HL-60 (cell line): ENCODE results near the gene KRI1.

Experiments
- DNase-seq, 2 experiments: peaks; one replicate each; pipeline ENCODE4 v3.0.0-alpha.2; 2010 to 2020; ENCODE audit warnings: low read depth in 1 of 2, low spot score in 1 of 2
- H3K27ac ChIP-seq: fragments of 250-450 bp; sonication (Bioruptor Pico); replicated peaks from 2 replicates; pipeline ENCODE4 v1.5.1; 2020; ENCODE audit warnings: mild to moderate bottlenecking, moderate library complexity
- H3K27me3 ChIP-seq: fragments of 250-450 bp; sonication (Bioruptor Pico); 2 replicates; pipeline ENCODE4 v1.5.1; 2021; ENCODE audit warnings: mild to moderate bottlenecking, moderate library complexity; ENCODE audit not compliant: insufficient read depth, poor library complexity, severe bottlenecking
- H3K4me3 ChIP-seq: replicated peaks from 2 replicates; pipeline ENCODE4 v1.5.1; 2011; ENCODE audit warnings: mild to moderate bottlenecking, control low read depth, low read length; ENCODE audit not compliant: insufficient read depth
- CTCF ChIP-seq: IDR thresholded peaks from one replicate; pipeline ENCODE4 v1.5.1; 2011; ENCODE audit warnings: low read length, control low read depth, inconsistent platforms; ENCODE audit not compliant: insufficient read depth
- GABPA ChIP-seq: IDR thresholded peaks from 2 replicates; pipeline ENCODE4 v1.6.1; 2012; ENCODE audit warnings: low read depth
- POLR2AphosphoS5 ChIP-seq: IDR thresholded peaks from 2 replicates; pipeline ENCODE4 v1.6.1; 2012; ENCODE audit warnings: low read depth
- SPI1 ChIP-seq: IDR thresholded peaks from 2 replicates; pipeline ENCODE4 v1.6.1; 2012; ENCODE audit warnings: low read depth, mild to moderate bottlenecking, borderline replicate concordance
- long read RNA-seq: library from polyadenylated mRNA; unstranded; transcript quantifications from one replicate; pipeline ENCODE4 v2.0.0, GENCODE V29; 2020
- TF ChIP-seq, protein P1 (sequence below): IDR thresholded peaks from 2 replicates; pipeline ENCODE4 v1.6.1; 2012; ENCODE audit warnings: low read depth; ENCODE audit not compliant: insufficient replicate concordance

The KRI1 gene
- long read RNA-seq, transcript KRI1-203 (18 exons, 2,545 nt) = minor isoform, 7 of 157 reads
- long read RNA-seq, transcript KRI1-214 (18 exons, 2,608 nt) = minor isoform, 5 of 157 reads
- long read RNA-seq, transcript KRI1-201 (19 exons, 3,023 nt) = major isoform, 105 of 157 reads
- long read RNA-seq, partial matches to known transcripts = 11 of 157 reads
- long read RNA-seq, other reads (novel, unspliced or antisense) = 29 of 157 reads

DNA sequence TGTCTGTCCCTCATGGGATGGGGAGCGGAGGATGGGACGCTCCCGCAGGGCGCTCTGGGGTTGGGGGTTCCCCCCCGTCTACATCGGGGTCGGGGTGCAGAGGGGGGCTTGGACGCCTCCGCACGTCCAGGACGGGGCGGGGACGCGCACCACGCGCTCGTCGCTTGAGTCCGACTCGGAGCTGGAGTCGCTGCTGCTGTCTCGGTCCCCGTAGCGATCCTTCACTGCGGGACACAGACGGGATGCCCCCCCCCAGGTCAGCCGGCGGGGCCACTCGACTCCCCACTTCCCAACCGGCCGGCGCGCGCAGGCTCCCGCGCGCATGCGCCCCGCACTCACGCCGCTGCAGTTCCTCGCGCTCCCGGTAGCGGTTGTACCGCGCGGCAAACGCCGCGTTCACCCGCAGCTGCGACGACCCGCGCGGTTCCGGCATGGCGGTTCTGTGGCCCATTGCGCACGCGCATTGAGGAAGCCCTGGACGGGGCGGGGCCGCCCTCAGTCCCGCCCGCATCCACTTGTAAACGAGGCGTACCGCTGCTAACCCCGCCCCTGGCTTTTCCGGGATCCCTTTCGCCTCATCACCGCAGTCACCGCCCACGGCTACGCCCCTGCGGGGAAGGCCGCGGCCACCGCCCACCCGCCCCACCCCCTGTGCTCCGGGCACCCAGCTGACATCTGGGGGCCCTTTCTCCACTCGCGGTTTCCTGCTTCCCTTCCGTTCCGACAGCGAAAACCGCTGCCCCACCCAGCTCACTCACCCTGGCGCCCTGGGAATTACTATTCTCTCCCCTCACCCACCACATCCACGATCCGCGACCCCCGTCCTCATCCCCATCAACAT lies at the start of gene KRI1:
Gene KRI1, minus strand, starts transcription at position 444 of the 841 bp plus-strand sequence. Its CDS starts 11 bp downstream, at position 433.
- H3K27ac ChIP-seq = peak within 1 kb of the TSS; percentile 92
- H3K4me3 ChIP-seq = peak within 1 kb of the TSS; percentile 96
- DNase-seq = peak; percentile 97 to 99
- no peaks in the 10 kb centered on the region for H3K27me3 ChIP-seq
- TF ChIP-seq SPI1 (peak; percentile 35; the same call in 1 of the 2 replicates), GABPA (peak; percentile 14; the same call in 1 of the 2 replicates), POLR2AphosphoS5 (peak; percentile 73), CTCF (no peak)
- TF ChIP-seq, protein P1, sequence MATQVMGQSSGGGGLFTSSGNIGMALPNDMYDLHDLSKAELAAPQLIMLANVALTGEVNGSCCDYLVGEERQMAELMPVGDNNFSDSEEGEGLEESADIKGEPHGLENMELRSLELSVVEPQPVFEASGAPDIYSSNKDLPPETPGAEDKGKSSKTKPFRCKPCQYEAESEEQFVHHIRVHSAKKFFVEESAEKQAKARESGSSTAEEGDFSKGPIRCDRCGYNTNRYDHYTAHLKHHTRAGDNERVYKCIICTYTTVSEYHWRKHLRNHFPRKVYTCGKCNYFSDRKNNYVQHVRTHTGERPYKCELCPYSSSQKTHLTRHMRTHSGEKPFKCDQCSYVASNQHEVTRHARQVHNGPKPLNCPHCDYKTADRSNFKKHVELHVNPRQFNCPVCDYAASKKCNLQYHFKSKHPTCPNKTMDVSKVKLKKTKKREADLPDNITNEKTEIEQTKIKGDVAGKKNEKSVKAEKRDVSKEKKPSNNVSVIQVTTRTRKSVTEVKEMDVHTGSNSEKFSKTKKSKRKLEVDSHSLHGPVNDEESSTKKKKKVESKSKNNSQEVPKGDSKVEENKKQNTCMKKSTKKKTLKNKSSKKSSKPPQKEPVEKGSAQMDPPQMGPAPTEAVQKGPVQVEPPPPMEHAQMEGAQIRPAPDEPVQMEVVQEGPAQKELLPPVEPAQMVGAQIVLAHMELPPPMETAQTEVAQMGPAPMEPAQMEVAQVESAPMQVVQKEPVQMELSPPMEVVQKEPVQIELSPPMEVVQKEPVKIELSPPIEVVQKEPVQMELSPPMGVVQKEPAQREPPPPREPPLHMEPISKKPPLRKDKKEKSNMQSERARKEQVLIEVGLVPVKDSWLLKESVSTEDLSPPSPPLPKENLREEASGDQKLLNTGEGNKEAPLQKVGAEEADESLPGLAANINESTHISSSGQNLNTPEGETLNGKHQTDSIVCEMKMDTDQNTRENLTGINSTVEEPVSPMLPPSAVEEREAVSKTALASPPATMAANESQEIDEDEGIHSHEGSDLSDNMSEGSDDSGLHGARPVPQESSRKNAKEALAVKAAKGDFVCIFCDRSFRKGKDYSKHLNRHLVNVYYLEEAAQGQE = peak; percentile 32

- no peak for TF ChIP-seq SPI1
- no peak for TF ChIP-seq GABPA
- TF ChIP-seq, protein P1 = no peak
- no peak for TF ChIP-seq CTCF
- TF ChIP-seq POLR2AphosphoS5 = no peak
- no peak for DNase-seq
- H3K27ac ChIP-seq = no peak overlapping the region
Measured at GRCh38 chr19:10612499-10613119, 46.8 kb upstream of the KRI1 start.

DNA sequence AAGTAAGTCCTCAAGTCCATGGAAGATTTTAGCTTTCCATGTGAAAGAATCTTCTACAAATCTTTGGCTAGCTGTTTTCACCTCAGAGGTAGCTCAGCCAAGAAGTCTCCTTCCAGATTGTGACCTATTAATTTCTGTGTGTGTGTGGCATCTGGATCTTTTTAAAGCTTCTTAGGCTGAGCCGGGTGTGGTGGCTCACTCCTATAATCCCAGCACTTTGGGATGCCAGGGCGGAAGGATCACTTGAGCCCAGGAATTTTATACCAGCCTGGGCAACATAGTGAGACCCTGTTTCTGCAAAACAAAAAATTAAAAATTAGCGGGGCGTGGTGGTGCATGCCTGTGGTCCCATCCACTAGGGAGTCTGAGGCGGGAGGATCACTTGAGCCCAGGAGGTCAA lies 46.1 kb upstream of the KRI1 start:
- H3K27me3 ChIP-seq = no peaks in the 10 kb centered on the region
- no peak for DNase-seq
- TF ChIP-seq POLR2AphosphoS5 (no peak), CTCF (no peak), GABPA (no peak)
- TF ChIP-seq, protein P1 = no peak
- H3K27ac ChIP-seq = no peak overlapping the region
- H3K4me3 ChIP-seq = no peak overlapping the region

More at GRCh38 chr19:10612499-10613119, 46.8 kb upstream of the KRI1 start:
- Histone ChIP-seq H3K4me3 (no peak overlapping the region), H3K27me3 (no peaks in the 10 kb centered on the region)
